Natural killer cell (primary cell): ENCODE measurements around the gene SPP2. TPM values are rescaled to one million over a fixed set of nuclear protein-coding genes. Genes with fewer than 3 reads are reported as not detected.

ENCODE experiments used
- ATAC-seq, 3 donors: fragments of 150-1000 bp in 2 of 3; fragments of 200-7000 bp in 1 of 3; cut with Tn5 transposase; 1 replicate in 1 of 3; 2 replicates in 2 of 3; pipeline ENCODE4 v1.10.0; 2021; ENCODE audit warnings: mild to moderate bottlenecking in 2 of 3, moderate library complexity in 2 of 3
- DNase-seq, 2 donors: peaks; one replicate each; pipeline versions ENCODE4 v3.0.0 to v3.0.0-alpha.2; 2013 to 2021; ENCODE audit warnings: mixed read lengths in 1 of 2
- H3K27ac ChIP-seq: one replicate; pipeline ENCODE4 v1.5.1; 2013; ENCODE audit warnings: mild to moderate bottlenecking, low read length
- H3K27me3 ChIP-seq: one replicate; pipeline ENCODE4 v1.6.1; 2013; ENCODE audit warnings: low read length; ENCODE audit not compliant: control insufficient read depth, insufficient read depth
- H3K36me3 ChIP-seq: one replicate; pipeline ENCODE4 v1.6.1; 2013; ENCODE audit warnings: low read length; ENCODE audit not compliant: control insufficient read depth, insufficient read depth
- H3K4me1 ChIP-seq: one replicate; pipeline ENCODE4 v1.6.1; 2013; ENCODE audit warnings: low read length; ENCODE audit not compliant: control insufficient read depth, insufficient read depth
- H3K4me3 ChIP-seq: one replicate; pipeline ENCODE4 v1.5.1; 2013; ENCODE audit warnings: low read length
- H3K9me3 ChIP-seq: one replicate; pipeline ENCODE4 v1.6.1; 2013; ENCODE audit warnings: low read length; ENCODE audit not compliant: control insufficient read depth, insufficient read depth
- H3K27ac Mint-ChIP-seq, 2 donors: one replicate each; pipeline ENCODE4 v1.8.0; 2022; ENCODE audit warnings: mild to moderate bottlenecking in 2 of 2, mixed read lengths in 2 of 2, moderate library complexity in 1 of 2
- H3K27me3 Mint-ChIP-seq, 2 donors: one replicate each; pipeline ENCODE4 v1.8.0; 2022; ENCODE audit warnings: low read depth in 2 of 2, mixed read lengths in 2 of 2
- H3K36me3 Mint-ChIP-seq: one replicate; pipeline ENCODE4 v1.8.0; 2022; ENCODE audit warnings: mixed read lengths
- H3K4me1 Mint-ChIP-seq, 2 donors: one replicate each; pipeline ENCODE4 v1.8.0; 2022; ENCODE audit warnings: mixed read lengths in 2 of 2
- H3K4me3 Mint-ChIP-seq: one replicate; pipeline ENCODE4 v1.8.0; 2022; ENCODE audit warnings: mild to moderate bottlenecking, moderate library complexity, mixed read lengths
- H3K9me3 Mint-ChIP-seq, 2 donors: one replicate each; pipeline ENCODE4 v1.8.0; 2022; ENCODE audit warnings: mixed read lengths in 2 of 2
- WGBS: methylation state at CpG from one replicate; pipeline ENCODE4 v1.1.7; 2013; ENCODE audit warnings: missing lambda C conversion rate; ENCODE audit not compliant: insufficient coverage; 5-methylcytosine and 5-hydroxymethylcytosine counted together
- intact Hi-C: fragments of 100-400 bp; cut with micrococcal nuclease; formaldehyde crosslinking; loops from one replicate; pipeline ENCODE4 v1.14.2; 2022
- total RNA-seq, 4 donors: library from RNA; stranded (reverse); fragments of 120-200 nt in 1 of 4; gene quantifications; one replicate each; pipeline versions ENCODE4 v1.2.3 to v1.2.4, GENCODE V29; 2013 to 2022
- TF ChIP-seq, protein P1 (sequence below): fragments of 200-600 bp; IDR thresholded peaks from one replicate; pipeline ENCODE4 v1.8.0; 2022; ENCODE audit warnings: antibody characterized with exemption

Gene SPP2
- total RNA-seq, 3 donors from 2014 or later (not counting 1 experiment from before 2014, with no cell fraction given): not detected

DNA sequence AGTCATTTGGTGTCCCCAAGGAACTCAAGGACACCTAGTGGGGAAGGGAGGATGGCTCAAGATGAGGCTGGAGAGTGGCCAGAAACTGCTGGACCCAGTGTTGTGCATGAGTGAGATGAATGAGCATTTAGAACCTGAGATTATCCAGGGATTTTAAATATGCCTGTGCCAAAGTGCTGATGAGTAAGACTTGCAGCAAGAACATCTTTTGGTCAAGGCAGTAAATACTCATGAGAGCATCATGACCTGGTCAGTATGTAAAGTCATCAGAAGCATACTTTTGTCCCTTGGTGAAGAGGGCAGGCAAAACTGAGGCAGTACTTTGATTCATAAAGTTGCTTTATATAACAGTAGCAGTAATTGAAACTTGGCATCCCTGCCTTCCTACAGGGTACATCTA, 3.1 kb upstream of the SPP2 start:
- Histone ChIP-seq H3K4me1 (no peaks in the 10 kb centered on the region), H3K27me3 (no peaks in the 10 kb centered on the region), H3K36me3 (no peaks in the 10 kb centered on the region), H3K9me3 (no peaks in the 10 kb centered on the region), H3K4me3 (no peak overlapping the region), H3K27ac (no peak overlapping the region)
- TF ChIP-seq, protein P1, sequence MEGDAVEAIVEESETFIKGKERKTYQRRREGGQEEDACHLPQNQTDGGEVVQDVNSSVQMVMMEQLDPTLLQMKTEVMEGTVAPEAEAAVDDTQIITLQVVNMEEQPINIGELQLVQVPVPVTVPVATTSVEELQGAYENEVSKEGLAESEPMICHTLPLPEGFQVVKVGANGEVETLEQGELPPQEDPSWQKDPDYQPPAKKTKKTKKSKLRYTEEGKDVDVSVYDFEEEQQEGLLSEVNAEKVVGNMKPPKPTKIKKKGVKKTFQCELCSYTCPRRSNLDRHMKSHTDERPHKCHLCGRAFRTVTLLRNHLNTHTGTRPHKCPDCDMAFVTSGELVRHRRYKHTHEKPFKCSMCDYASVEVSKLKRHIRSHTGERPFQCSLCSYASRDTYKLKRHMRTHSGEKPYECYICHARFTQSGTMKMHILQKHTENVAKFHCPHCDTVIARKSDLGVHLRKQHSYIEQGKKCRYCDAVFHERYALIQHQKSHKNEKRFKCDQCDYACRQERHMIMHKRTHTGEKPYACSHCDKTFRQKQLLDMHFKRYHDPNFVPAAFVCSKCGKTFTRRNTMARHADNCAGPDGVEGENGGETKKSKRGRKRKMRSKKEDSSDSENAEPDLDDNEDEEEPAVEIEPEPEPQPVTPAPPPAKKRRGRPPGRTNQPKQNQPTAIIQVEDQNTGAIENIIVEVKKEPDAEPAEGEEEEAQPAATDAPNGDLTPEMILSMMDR: no peak
- no peaks in the 10 kb centered on the region for H3K36me3 Mint-ChIP-seq
- DNase-seq (no peak), ATAC-seq (no peak)
- H3K9me3 Mint-ChIP-seq: no peaks in the 10 kb centered on the region
- peaks cover 0 to 14% of the 10 kb centered on the region in 2 donors for H3K27me3 Mint-ChIP-seq
- H3K27ac Mint-ChIP-seq: no peak overlapping the region
- no peak overlapping the region for H3K4me3 Mint-ChIP-seq
- intact Hi-C loops: no loop called here
- H3K4me1 Mint-ChIP-seq: peaks cover 7 to 15% of the 10 kb centered on the region in 2 donors

GRCh38 chr2:234048049-234048448, 2.5 kb upstream of the SPP2 start:
- DNase-seq (no peak), ATAC-seq (no peak)
- Mint-ChIP-seq H3K9me3 (no peaks in the 10 kb centered on the region), H3K4me3 (no peak overlapping the region), H3K27ac (no peak overlapping the region), H3K4me1 (peaks cover 7 to 15% of the 10 kb centered on the region in 2 donors), H3K36me3 (no peaks in the 10 kb centered on the region), H3K27me3 (peaks cover 4 to 20% of the 10 kb centered on the region in 2 donors)
- Histone ChIP-seq H3K4me3 (no peak overlapping the region), H3K36me3 (no peaks in the 10 kb centered on the region), H3K27ac (no peak overlapping the region), H3K9me3 (no peaks in the 10 kb centered on the region), H3K27me3 (no peaks in the 10 kb centered on the region), H3K4me1 (no peaks in the 10 kb centered on the region)
- WGBS: 91% methylated on average over 4 of the region's 4 CpGs
- intact Hi-C loops: no loop called here
- TF ChIP-seq, protein P1: no peak

- Mint-ChIP-seq H3K4me1 (peaks cover 7 to 10% of the 10 kb centered on the region in 2 donors), H3K36me3 (no peaks in the 10 kb centered on the region), H3K27ac (no peak overlapping the region), H3K27me3 (peaks cover 10 to 31% of the 10 kb centered on the region in 2 donors), H3K4me3 (no peak overlapping the region), H3K9me3 (no peaks in the 10 kb centered on the region)
- no peaks in the 10 kb centered on the region for H3K27me3 ChIP-seq
- intact Hi-C loops: no loop called here
- H3K4me3 ChIP-seq: no peak overlapping the region
- TF ChIP-seq, protein P1: no peak
- H3K9me3 ChIP-seq: no peaks in the 10 kb centered on the region
- H3K36me3 ChIP-seq: no peaks in the 10 kb centered on the region
- WGBS: 89% methylated on average over 4 of the region's 4 CpGs
- no peaks in the 10 kb centered on the region for H3K4me1 ChIP-seq
- ATAC-seq (no peak), DNase-seq (no peak)
- no peak overlapping the region for H3K27ac ChIP-seq
Observed at GRCh38 chr2:234051374-234052070, 1.0 kb downstream of the SPP2 start.

DNA sequence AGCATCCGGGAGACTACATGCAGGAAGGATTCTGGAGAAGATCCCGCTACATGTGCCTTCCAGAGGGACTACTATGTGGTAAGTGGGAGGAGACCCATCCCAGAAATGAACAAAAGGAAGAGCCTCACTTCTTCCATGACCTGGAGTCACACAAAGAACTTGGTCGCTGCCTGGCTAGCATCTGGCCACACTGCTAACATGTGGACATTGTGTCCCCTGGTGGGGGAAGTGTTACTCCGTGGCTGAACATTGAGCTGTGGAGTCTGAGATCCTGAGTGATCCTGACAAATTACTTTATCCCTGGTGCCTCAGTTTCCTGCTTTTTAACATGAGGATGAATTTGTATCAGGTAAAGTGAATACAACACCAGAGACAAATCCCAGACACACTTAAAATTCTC, 8.4 kb downstream of the SPP2 start:
- DNase-seq: no peak
- Mint-ChIP-seq H3K4me1 (peaks cover 27 to 38% of the 10 kb centered on the region in 2 donors), H3K27me3 (peaks cover 16 to 52% of the 10 kb centered on the region in 2 donors), H3K36me3 (no peaks in the 10 kb centered on the region), H3K27ac (no peak overlapping the region), H3K4me3 (no peak overlapping the region), H3K9me3 (no peaks in the 10 kb centered on the region)
- 85% methylated on average over 4 of the region's 4 CpGs for WGBS
- Histone ChIP-seq H3K36me3 (no peaks in the 10 kb centered on the region), H3K27me3 (no peaks in the 10 kb centered on the region), H3K9me3 (no peaks in the 10 kb centered on the region), H3K27ac (no peak overlapping the region), H3K4me1 (peaks cover 15% of the 10 kb centered on the region), H3K4me3 (no peak overlapping the region)
- TF ChIP-seq, protein P1: no peak
- intact Hi-C loops: no loop called here
- no peak for ATAC-seq
